Measurements from ENCODE around the gene GSTO1.

GSTO1 gene

GRCh38 chr10:104274762-104275721 is 20.4 kb downstream of the GSTO1 start:
- TF ChIP-seq ZNF70 (CRISPR knock-in tag; IDR thresholded peaks at IDR 0.05), result no peak
- no peak for TF ChIP-seq ESRRG (CRISPR knock-in tag; IDR thresholded peaks at IDR 0.05)
- TF ChIP-seq POU6F1 (CRISPR knock-in tag; IDR thresholded peaks at IDR 0.05; ENCODE audit: borderline replicate concordance, low read depth), result no peak
- TF ChIP-seq TOX (CRISPR knock-in tag; IDR thresholded peaks at IDR 0.05; ENCODE audit: borderline replicate concordance), result no peak
- TF ChIP-seq GLIS3 (CRISPR knock-in tag; IDR thresholded peaks at IDR 0.05), result no peak
- TF ChIP-seq CSRNP3 (CRISPR knock-in tag; IDR thresholded peaks at IDR 0.05), result no peak
- TF ChIP-seq ZFP3 (CRISPR knock-in tag; IDR thresholded peaks at IDR 0.05), result no peak
- no peak for TF ChIP-seq TCF4 (CRISPR knock-in tag; IDR thresholded peaks at IDR 0.05; ENCODE audit: borderline replicate concordance)
- TF ChIP-seq ZNF8 (CRISPR knock-in tag; IDR thresholded peaks at IDR 0.05), result no peak
- TF ChIP-seq RARB (CRISPR knock-in tag; IDR thresholded peaks at IDR 0.05), result no peak
- TF ChIP-seq ZNF565 (CRISPR knock-in tag; conservative IDR thresholded peaks at IDR 0.05; ENCODE audit: low read depth), result no peak
- TF ChIP-seq CSDC2 (CRISPR knock-in tag; IDR thresholded peaks at IDR 0.05), result no peak
- TF ChIP-seq CREB5 (CRISPR knock-in tag; IDR thresholded peaks at IDR 0.05; ENCODE audit: low read depth), result no peak
- TF ChIP-seq TSHZ2 (CRISPR knock-in tag; IDR thresholded peaks at IDR 0.05), result no peak
- peak; percentile 71 for ATAC-seq

GRCh38 chr10:104276192-104276591 is 21.5 kb downstream of the GSTO1 start:
- TF ChIP-seq ESRRG (CRISPR knock-in tag; IDR thresholded peaks at IDR 0.05) (no peak), RARB (CRISPR knock-in tag; IDR thresholded peaks at IDR 0.05) (no peak), PATZ1 (CRISPR knock-in tag; IDR thresholded peaks at IDR 0.05; ENCODE audit: borderline replicate concordance) (no peak), POU6F1 (CRISPR knock-in tag; IDR thresholded peaks at IDR 0.05; ENCODE audit: borderline replicate concordance, low read depth) (no peak), GLIS3 (CRISPR knock-in tag; IDR thresholded peaks at IDR 0.05) (no peak), ISL1 (CRISPR knock-in tag; IDR thresholded peaks at IDR 0.05) (no peak), ZNF8 (CRISPR knock-in tag; IDR thresholded peaks at IDR 0.05) (no peak), CSDC2 (CRISPR knock-in tag; IDR thresholded peaks at IDR 0.05) (no peak), ZNF70 (CRISPR knock-in tag; IDR thresholded peaks at IDR 0.05) (no peak), TSHZ2 (CRISPR knock-in tag; IDR thresholded peaks at IDR 0.05) (no peak)
- ATAC-seq, result no peak
